GM23338 (cell line): Measurements from ENCODE around the gene RNF150. TPM values are rescaled to one million over a fixed set of nuclear protein-coding genes. Genes with fewer than 3 reads are reported as not detected.

Source experiments
- ATAC-seq: fragments of 200-7000 bp; cut with Tn5 transposase; 3 replicates; pipeline ENCODE4 v1.9.1; 2020
- DNase-seq: peaks from one replicate; pipeline ENCODE4 v3.0.0-alpha.2; 2015; ENCODE audit warnings: low spot score
- H2AFZ ChIP-seq: fragments of 200-600 bp; sonication (generic); 2 replicates; pipeline ENCODE4 v1.8.0; 2016; ENCODE audit warnings: antibody characterized with exemption, mild to moderate bottlenecking, moderate library complexity
- H3F3A ChIP-seq: fragments of 200-600 bp; sonication (generic); replicated peaks from 2 replicates; pipeline ENCODE4 v1.8.0; 2017; ENCODE audit warnings: antibody characterized with exemption, mixed run types, low read depth
- H3K27ac ChIP-seq: fragments of 200-600 bp; sonication (generic); 2 replicates; pipeline ENCODE4 v1.6.1; 2016; ENCODE audit warnings: low read depth
- H3K27me3 ChIP-seq: fragments of 200-600 bp; sonication (generic); 2 replicates; pipeline ENCODE4 v1.8.0; 2016; ENCODE audit warnings: mild to moderate bottlenecking, mixed run types, moderate library complexity; ENCODE audit not compliant: insufficient read depth
- H3K36me3 ChIP-seq: fragments of 200-600 bp; sonication (generic); 2 replicates; pipeline ENCODE4 v1.8.0; 2016; ENCODE audit warnings: mild to moderate bottlenecking; ENCODE audit not compliant: insufficient read depth
- H3K4me1 ChIP-seq: fragments of 200-600 bp; sonication (generic); 2 replicates; pipeline ENCODE4 v1.8.0; 2016; ENCODE audit warnings: mild to moderate bottlenecking, moderate library complexity; ENCODE audit not compliant: insufficient read depth
- H3K4me2 ChIP-seq: fragments of 200-600 bp; sonication (generic); 2 replicates; pipeline ENCODE4 v1.7.1; 2017; ENCODE audit warnings: mixed run types
- H3K4me3 ChIP-seq: fragments of 200-600 bp; sonication (generic); 2 replicates; pipeline ENCODE4 v1.6.1; 2016; ENCODE audit warnings: mixed run types
- H3K79me2 ChIP-seq: fragments of 200-600 bp; sonication (generic); replicated peaks from 2 replicates; pipeline ENCODE4 v1.8.0; 2017; ENCODE audit warnings: mild to moderate bottlenecking; ENCODE audit not compliant: insufficient read depth
- H3K9me2 ChIP-seq: fragments of 200-600 bp; sonication (generic); 2 replicates; pipeline ENCODE4 v1.8.0; 2017; ENCODE audit not compliant: insufficient read depth
- H4K20me1 ChIP-seq: fragments of 200-600 bp; sonication (generic); replicated peaks from 2 replicates; pipeline ENCODE4 v1.8.0; 2017; ENCODE audit warnings: mild to moderate bottlenecking; ENCODE audit not compliant: insufficient read depth
- H3K27ac Mint-ChIP-seq: 2 replicates; pipeline ENCODE4 v1.8.0; 2020; ENCODE audit warnings: inconsistent platforms, mild to moderate bottlenecking, moderate library complexity, mixed read lengths
- H3K27me3 Mint-ChIP-seq: 3 replicates; pipeline ENCODE4 v1.8.0; 2022; ENCODE audit warnings: low read depth, mild to moderate bottlenecking, moderate library complexity, mixed read lengths, inconsistent platforms; ENCODE audit not compliant: insufficient read depth, poor library complexity
- H3K36me3 Mint-ChIP-seq: 3 replicates; pipeline ENCODE4 v1.8.0; 2021; ENCODE audit warnings: low read depth, mild to moderate bottlenecking, inconsistent platforms, moderate library complexity, mixed read lengths
- H3K4me1 Mint-ChIP-seq: 3 replicates; pipeline ENCODE4 v1.8.0; 2020; ENCODE audit warnings: mild to moderate bottlenecking, inconsistent platforms, mixed read lengths
- H3K4me3 Mint-ChIP-seq: 3 replicates; pipeline ENCODE4 v1.8.0; 2021; ENCODE audit warnings: moderate library complexity, mild to moderate bottlenecking, inconsistent platforms, mixed read lengths
- H3K9me3 Mint-ChIP-seq: 3 replicates; pipeline ENCODE4 v1.8.0; 2020; ENCODE audit warnings: moderate library complexity, mild to moderate bottlenecking, inconsistent platforms, mixed read lengths
- CTCF ChIP-seq, 2 experiments: fragments of 200-600 bp in 1 of 2; sonication (generic) in 1 of 2; conservative IDR thresholded peaks; 2 replicates each; pipeline versions ENCODE4 v1.5.1 to v1.6.1; 2016 to 2017; ENCODE audit warnings: antibody characterized with exemption in 2 of 2, low read depth in 2 of 2, mild to moderate bottlenecking in 2 of 2, moderate library complexity in 1 of 2
- ETS1 ChIP-seq: IDR thresholded peaks from 2 replicates; pipeline ENCODE4 v1.6.1; 2016; ENCODE audit warnings: antibody characterized with exemption
- EZH2 ChIP-seq: fragments of 200-600 bp; sonication (generic); IDR thresholded peaks from one replicate; pipeline ENCODE4 v1.8.0; 2017; ENCODE audit warnings: antibody characterized with exemption, mild to moderate bottlenecking, low read depth; ENCODE audit not compliant: unreplicated experiment
- EZH2phosphoT487 ChIP-seq: fragments of 200-600 bp; sonication (generic); IDR thresholded peaks from one replicate; pipeline ENCODE4 v1.8.1; 2018; ENCODE audit warnings: antibody characterized with exemption; ENCODE audit not compliant: unreplicated experiment
- JUNB ChIP-seq: IDR thresholded peaks from one replicate; pipeline ENCODE4 v1.6.1; 2016; ENCODE audit warnings: antibody characterized with exemption; ENCODE audit not compliant: unreplicated experiment
- NANOG ChIP-seq: IDR thresholded peaks from 2 replicates; pipeline ENCODE4 v1.6.1; 2016; ENCODE audit warnings: antibody characterized with exemption, borderline replicate concordance
- POLR2AphosphoS5 ChIP-seq: IDR thresholded peaks from 2 replicates; pipeline ENCODE4 v1.6.1; 2016; ENCODE audit warnings: antibody characterized with exemption, low read depth
- REST ChIP-seq: IDR thresholded peaks from one replicate; pipeline ENCODE4 v1.6.1; 2018; ENCODE audit warnings: antibody characterized with exemption; ENCODE audit not compliant: unreplicated experiment
- STAT1 ChIP-seq: IDR thresholded peaks from one replicate; pipeline ENCODE4 v1.6.1; 2016; ENCODE audit warnings: antibody characterized with exemption; ENCODE audit not compliant: unreplicated experiment
- ZNF114 ChIP-seq: fragments of 250-450 bp; sonication (Bioruptor Pico); IDR thresholded peaks from 2 replicates; pipeline ENCODE4 v1.5.0; 2020; ENCODE audit warnings: mild to moderate bottlenecking, moderate library complexity
- ZNF331 ChIP-seq: fragments of 250-450 bp; sonication (Bioruptor Pico); IDR thresholded peaks from 2 replicates; pipeline ENCODE4 v1.5.0; 2020; ENCODE audit warnings: low read depth, mild to moderate bottlenecking, moderate library complexity
- polyA plus RNA-seq: library from polyadenylated mRNA; unstranded; fragments of >200 nt; fragmentation: Nextera tagmentation; extraction: Ambion mirVana; gene quantifications from 2 replicates; pipeline ENCODE4 v1.2.1, GENCODE V29; 2016
- total RNA-seq: library from RNA; depleted of rRNA; stranded (reverse); fragments of >200 nt; shearing (Covaris generic); gene quantifications from 2 replicates; pipeline ENCODE4 v1.2.3, GENCODE V29; 2014

Gene RNF150
- total and polyA plus RNA-seq, 2 experiments from 2014 or later: 1.3 to 6.1 TPM

GRCh38 chr4:141109983-141110382 is 23.3 kb downstream of the RNF150 start:
- Histone ChIP-seq H3K27me3 (no peaks in the 10 kb centered on the region), H3K4me3 (no peak overlapping the region), H3K79me2 (peaks cover 12% of the 10 kb centered on the region), H3K27ac (no peak overlapping the region), H3F3A (no peaks in the 10 kb centered on the region), H4K20me1 (no peaks in the 10 kb centered on the region), H3K9me2 (peaks cover 6% of the 10 kb centered on the region; the same call in 1 of the 2 replicates), H3K36me3 (no peaks in the 10 kb centered on the region), H3K4me1 (no peaks in the 10 kb centered on the region), H2AFZ (no peak overlapping the region), H3K4me2 (no peak overlapping the region)
- Mint-ChIP-seq H3K36me3 (no peaks in the 10 kb centered on the region), H3K27ac (no peak overlapping the region), H3K4me1 (no peaks in the 10 kb centered on the region), H3K9me3 (peaks cover 15% of the 10 kb centered on the region; the same call in 2 of the 3 replicates), H3K4me3 (no peak overlapping the region), H3K27me3 (no peaks in the 10 kb centered on the region)
- ATAC-seq (peak; percentile 80), DNase-seq (peak; percentile 33)
- TF ChIP-seq JUNB: no peak
- peak; percentile 21 to 59; a peak in 3 of 4 replicates for TF ChIP-seq CTCF (conservative IDR thresholded peaks at IDR 0.05; ENCODE audit: low read depth in 2 of 2)
- TF ChIP-seq ZNF331 (CRISPR knock-in tag): no peak
- no peak for TF ChIP-seq EZH2
- TF ChIP-seq ETS1: no peak

GRCh38 chr4:141107927-141108326 is 25.3 kb downstream of the RNF150 start:
- no peaks in the 10 kb centered on the region for H3K36me3 Mint-ChIP-seq
- no peak overlapping the region for H3K4me2 ChIP-seq
- ATAC-seq: no peak
- TF ChIP-seq REST (no peak), POLR2AphosphoS5 (no peak), ETS1 (no peak), STAT1 (no peak), NANOG (no peak), JUNB (no peak), ZNF114 (CRISPR knock-in tag) (no peak), EZH2phosphoT487 (no peak)

More at GRCh38 chr4:141107927-141108326, 25.3 kb downstream of the RNF150 start:
- H3K27ac ChIP-seq: no peak overlapping the region
- peaks cover 3% of the 10 kb centered on the region; the same call in 1 of the 2 replicates for H3K9me2 ChIP-seq
- H4K20me1 ChIP-seq: no peaks in the 10 kb centered on the region
- H3K79me2 ChIP-seq: no peaks in the 10 kb centered on the region
- no peak overlapping the region for H3K4me3 ChIP-seq
- H3K4me1 ChIP-seq: no peaks in the 10 kb centered on the region
- Mint-ChIP-seq H3K9me3 (no peaks in the 10 kb centered on the region), H3K27ac (no peak overlapping the region), H3K4me3 (no peak overlapping the region), H3K4me1 (no peaks in the 10 kb centered on the region), H3K27me3 (no peaks in the 10 kb centered on the region)
- no peak overlapping the region for H2AFZ ChIP-seq
- DNase-seq: no peak
- H3K36me3 ChIP-seq: no peaks in the 10 kb centered on the region
- H3K27me3 ChIP-seq: no peaks in the 10 kb centered on the region
- no peaks in the 10 kb centered on the region for H3F3A ChIP-seq
